Calu3 (cell line): ENCODE data around the gene SMIM23. TPM values are rescaled to one million over a fixed set of nuclear protein-coding genes. Genes with fewer than 3 reads are reported as not detected.

Source experiments
- Bru-seq: library from RNA; stranded (reverse); fragments of 400-500 nt; gene quantifications from one replicate; lab custom pipeline; 2021; lab: Mats Ljungman, UMichigan
- BruChase-seq, 2 experiments: library from RNA; stranded (reverse); fragments of 400-500 nt; gene quantifications; one replicate each; lab custom pipeline; 2021; lab: Mats Ljungman, UMichigan
- BruUV-seq: library from RNA; stranded (reverse); fragments of 400-500 nt; replicated peaks from 2 replicates; lab custom pipeline; 2021; lab: Mats Ljungman, UMichigan
- CTCF ChIA-PET: fragments of 300-600 bp; sonication (Branson Sonifier 250); formaldehyde crosslinking; loops from one replicate; lab custom pipeline; 2022; ENCODE audit warnings: antibody characterized with exemption; lab: Charles Lee
- DNase-seq: peaks from one replicate; pipeline ENCODE4 v3.0.0; 2022
- H3K27ac Mint-ChIP-seq: one replicate; pipeline ENCODE4 v1.8.0; 2022; ENCODE audit warnings: mixed read lengths; ENCODE audit not compliant: unreplicated experiment
- H3K27me3 Mint-ChIP-seq: one replicate; pipeline ENCODE4 v1.8.0; 2022; ENCODE audit warnings: mixed read lengths; ENCODE audit not compliant: unreplicated experiment
- H3K36me3 Mint-ChIP-seq: one replicate; pipeline ENCODE4 v1.8.0; 2022; ENCODE audit warnings: mild to moderate bottlenecking, moderate library complexity, mixed read lengths; ENCODE audit not compliant: insufficient read depth, unreplicated experiment
- H3K4me1 Mint-ChIP-seq: one replicate; pipeline ENCODE4 v1.8.0; 2022; ENCODE audit warnings: mild to moderate bottlenecking, low read depth, mixed read lengths; ENCODE audit not compliant: unreplicated experiment
- H3K4me3 Mint-ChIP-seq: one replicate; pipeline ENCODE4 v1.8.0; 2022; ENCODE audit warnings: mild to moderate bottlenecking, low read depth, moderate library complexity, mixed read lengths; ENCODE audit not compliant: unreplicated experiment
- H3K9me3 Mint-ChIP-seq: one replicate; pipeline ENCODE4 v1.8.0; 2022; ENCODE audit warnings: low read depth, mixed read lengths; ENCODE audit not compliant: unreplicated experiment
- intact Hi-C: fragments of 100-400 bp; cut with micrococcal nuclease; formaldehyde crosslinking; loops from one replicate; pipeline ENCODE4 v1.10.0; 2022; ENCODE audit not compliant: unreplicated experiment
- long read RNA-seq: library from polyadenylated mRNA; stranded (forward); transcript quantifications from one replicate; pipeline ENCODE4 v2.0.0, GENCODE V29; 2022
- total RNA-seq: library from RNA; stranded (reverse); gene quantifications from 2 replicates; pipeline ENCODE4 v1.2.3, GENCODE V29; 2022
- TF ChIP-seq, protein P1 (sequence below): fragments of 200-600 bp; IDR thresholded peaks from one replicate; pipeline ENCODE4 v1.8.0; 2022; ENCODE audit warnings: antibody characterized with exemption; ENCODE audit not compliant: unreplicated experiment

Gene SMIM23
- not detected in 2 replicates for total RNA-seq
- Bru-seq, nascent RNA = not detected
- not detected for BruChase-seq, experiment 1, labeled RNA remaining after a 6-hour chase
- not detected for BruChase-seq, experiment 2, labeled RNA remaining after a 2-hour chase
- long read RNA-seq = 0 reads

DNA sequence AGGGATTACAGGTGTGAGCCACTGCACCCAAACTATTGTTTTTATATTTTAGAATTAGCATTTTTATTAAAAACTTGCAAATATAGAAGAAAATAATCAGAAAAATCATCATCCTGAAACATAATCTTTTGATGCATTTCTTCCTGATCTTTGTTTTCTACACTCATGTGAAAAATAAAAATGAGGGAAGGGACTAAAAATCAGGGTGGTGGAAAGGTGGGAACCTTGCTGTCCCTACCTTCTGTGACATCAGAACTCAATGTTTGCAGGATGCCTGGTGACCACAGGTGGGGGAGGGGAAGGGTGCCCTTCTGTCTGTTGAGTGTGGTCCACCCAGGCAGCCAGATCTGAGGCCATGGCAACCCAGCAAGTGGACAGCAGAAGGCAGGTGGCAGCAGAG, at the start of gene SMIM23:
Gene SMIM23, plus strand, starts transcription at position 301 of the 400 bp plus-strand sequence. Its CDS starts 55 bp downstream, at position 356.
- H3K27ac Mint-ChIP-seq = no peak within 1 kb of the TSS
- H3K4me1 Mint-ChIP-seq = peaks cover 9% of the 10 kb centered on the region
- no peak within 1 kb of the TSS for H3K4me3 Mint-ChIP-seq
- intact Hi-C loops = no loop called here
- TF ChIP-seq, protein P1, sequence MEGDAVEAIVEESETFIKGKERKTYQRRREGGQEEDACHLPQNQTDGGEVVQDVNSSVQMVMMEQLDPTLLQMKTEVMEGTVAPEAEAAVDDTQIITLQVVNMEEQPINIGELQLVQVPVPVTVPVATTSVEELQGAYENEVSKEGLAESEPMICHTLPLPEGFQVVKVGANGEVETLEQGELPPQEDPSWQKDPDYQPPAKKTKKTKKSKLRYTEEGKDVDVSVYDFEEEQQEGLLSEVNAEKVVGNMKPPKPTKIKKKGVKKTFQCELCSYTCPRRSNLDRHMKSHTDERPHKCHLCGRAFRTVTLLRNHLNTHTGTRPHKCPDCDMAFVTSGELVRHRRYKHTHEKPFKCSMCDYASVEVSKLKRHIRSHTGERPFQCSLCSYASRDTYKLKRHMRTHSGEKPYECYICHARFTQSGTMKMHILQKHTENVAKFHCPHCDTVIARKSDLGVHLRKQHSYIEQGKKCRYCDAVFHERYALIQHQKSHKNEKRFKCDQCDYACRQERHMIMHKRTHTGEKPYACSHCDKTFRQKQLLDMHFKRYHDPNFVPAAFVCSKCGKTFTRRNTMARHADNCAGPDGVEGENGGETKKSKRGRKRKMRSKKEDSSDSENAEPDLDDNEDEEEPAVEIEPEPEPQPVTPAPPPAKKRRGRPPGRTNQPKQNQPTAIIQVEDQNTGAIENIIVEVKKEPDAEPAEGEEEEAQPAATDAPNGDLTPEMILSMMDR = no peak
- no peaks in the 10 kb centered on the region for H3K36me3 Mint-ChIP-seq
- H3K27me3 Mint-ChIP-seq = peaks cover 85% of the 10 kb centered on the region
- CTCF ChIA-PET = no interaction called here
- H3K9me3 Mint-ChIP-seq = no peaks in the 10 kb centered on the region
- no peak for DNase-seq
- BruUV-seq = no TSS peak

DNA sequence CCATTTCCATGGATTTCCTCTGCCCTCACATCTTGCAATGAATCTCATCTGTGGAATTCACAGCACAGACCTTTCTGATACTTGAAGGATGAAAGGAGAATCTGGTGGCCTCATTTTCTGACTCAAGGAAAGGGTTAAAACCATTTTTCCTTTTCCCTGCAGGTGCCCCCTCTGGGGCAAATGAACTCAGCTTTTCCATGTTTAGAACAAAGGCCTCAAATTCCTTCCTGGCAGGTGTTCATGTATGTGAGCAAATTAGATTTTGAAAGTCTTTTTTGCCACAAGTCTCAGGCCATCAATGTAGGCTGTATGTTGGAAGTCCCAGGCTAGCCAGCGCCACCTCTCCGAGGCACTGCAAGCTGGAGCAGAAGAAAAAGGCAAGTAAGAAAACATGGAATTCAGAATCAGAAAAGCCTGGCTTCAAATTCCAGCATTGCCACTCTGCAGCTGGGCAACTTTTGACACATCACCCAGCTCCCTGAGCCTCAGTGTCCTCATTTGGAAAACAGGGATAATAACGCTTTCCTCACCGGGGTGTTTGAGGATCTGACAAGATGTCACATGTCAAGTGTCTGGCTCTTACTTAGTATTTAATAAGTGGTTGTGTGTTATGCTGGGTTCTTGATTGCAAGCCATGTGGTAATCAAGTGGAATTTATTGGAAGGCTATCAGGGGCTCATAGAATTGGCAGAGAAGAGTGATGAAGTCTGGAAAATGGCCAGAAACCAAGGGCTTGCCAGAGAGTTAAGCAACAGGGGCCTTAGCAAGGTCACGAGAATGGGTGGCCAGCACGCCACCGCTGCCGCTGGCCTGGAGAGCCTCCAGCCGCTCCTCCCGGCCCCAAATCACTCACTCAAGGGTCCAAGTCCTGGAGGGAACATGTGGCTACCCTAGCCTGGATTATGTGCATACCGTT, 48.4 kb upstream of the SMIM23 start:
- no peaks in the 10 kb centered on the region for H3K36me3 Mint-ChIP-seq
- H3K4me3 Mint-ChIP-seq = no peak overlapping the region
- TF ChIP-seq, protein P1 = no peak
- peaks cover 34% of the 10 kb centered on the region for H3K27me3 Mint-ChIP-seq
- BruUV-seq = no TSS peak
- H3K27ac Mint-ChIP-seq = no peak overlapping the region
- H3K9me3 Mint-ChIP-seq = no peaks in the 10 kb centered on the region
- DNase-seq = no peak
- no peaks in the 10 kb centered on the region for H3K4me1 Mint-ChIP-seq
- intact Hi-C loops = no loop called here
- CTCF ChIA-PET = interaction anchor here (1.4 kb wide), 1 partner anchor 10 kb away, joined by 3 read pairs; no protein-coding TSS in a partner anchor

DNA sequence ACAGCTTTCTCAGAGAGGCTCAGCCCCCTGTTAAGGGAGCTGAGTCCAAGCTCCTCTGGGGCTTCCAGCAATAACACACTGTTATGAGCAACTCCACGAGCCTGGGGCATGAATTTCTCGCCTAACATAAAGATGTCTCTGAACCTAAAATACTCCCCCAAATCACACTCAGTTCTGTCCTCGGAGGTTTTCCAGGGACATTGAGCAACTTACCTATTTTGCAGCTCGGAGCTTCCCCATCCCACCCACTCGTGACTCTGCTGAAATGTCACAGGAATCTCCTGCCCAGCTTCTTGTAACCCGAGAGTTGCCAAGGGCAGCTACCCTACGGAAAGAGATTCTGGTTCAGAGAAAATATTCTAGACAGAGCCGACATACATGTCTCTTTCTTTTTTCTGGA, 47.1 kb upstream of the SMIM23 start:
- Mint-ChIP-seq H3K4me3 (no peak overlapping the region), H3K27me3 (peaks cover 44% of the 10 kb centered on the region), H3K27ac (no peak overlapping the region), H3K36me3 (no peaks in the 10 kb centered on the region), H3K9me3 (no peaks in the 10 kb centered on the region), H3K4me1 (no peaks in the 10 kb centered on the region)
- DNase-seq = no peak
- CTCF ChIA-PET = no interaction called here
- no TSS peak for BruUV-seq
- TF ChIP-seq, protein P1 = no peak
- intact Hi-C loops = no loop called here

DNA sequence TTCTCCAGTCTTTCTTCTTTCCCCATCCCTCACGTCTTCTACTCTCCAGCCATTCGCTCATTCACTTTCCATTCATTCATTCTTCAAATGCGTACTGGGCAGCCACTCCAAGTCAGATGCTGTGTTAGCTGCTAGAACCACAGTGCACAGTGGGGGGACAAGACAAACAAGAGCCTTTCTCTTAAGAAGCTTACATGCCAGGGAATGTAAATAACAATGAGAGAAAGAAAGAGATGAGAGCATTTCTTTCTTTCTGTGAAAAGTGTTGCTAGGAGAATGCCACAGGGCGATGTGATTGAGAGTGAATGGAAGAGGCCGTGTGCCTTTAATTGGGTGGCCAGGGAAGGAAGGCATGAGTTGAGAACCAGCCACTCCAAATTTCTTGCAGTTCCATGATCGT, 46.3 kb upstream of the SMIM23 start:
- no peak for DNase-seq
- Mint-ChIP-seq H3K27ac (no peak overlapping the region), H3K27me3 (peaks cover 52% of the 10 kb centered on the region), H3K36me3 (no peaks in the 10 kb centered on the region), H3K4me3 (no peak overlapping the region), H3K4me1 (no peaks in the 10 kb centered on the region), H3K9me3 (no peaks in the 10 kb centered on the region)
- intact Hi-C loops = no loop called here
- CTCF ChIA-PET = no interaction called here
- TF ChIP-seq, protein P1 = no peak
- no TSS peak for BruUV-seq
